Testis (tissue), 3 donors: ENCODE data around the gene INTU. TPM values are rescaled to one million over a fixed set of nuclear protein-coding genes. Genes with fewer than 3 reads are reported as not detected.

Source experiments
- DNase-seq: peaks from one replicate; pipeline ENCODE4 v3.0.0-alpha.2; 2019
- H3K27ac ChIP-seq, 2 donors: fragments of 200-600 bp; sonication (generic); one replicate each; pipeline ENCODE4 v1.5.1; 2019
- H3K27me3 ChIP-seq: fragments of 200-600 bp; sonication (generic); one replicate; pipeline ENCODE4 v1.5.1; 2019
- H3K36me3 ChIP-seq: fragments of 200-600 bp; sonication (generic); one replicate; pipeline ENCODE4 v1.5.1; 2017; ENCODE audit warnings: low read depth; ENCODE audit errors: missing control alignments
- H3K4me1 ChIP-seq: fragments of 200-600 bp; sonication (generic); one replicate; pipeline ENCODE4 v1.5.1; 2019
- H3K4me3 ChIP-seq, 2 donors: fragments of 200-600 bp; sonication (generic); one replicate each; pipeline ENCODE4 v1.5.1; 2017 to 2019
- H3K9me3 ChIP-seq: fragments of 200-600 bp; sonication (generic); one replicate; pipeline ENCODE4 v1.5.1; 2017
- CTCF ChIP-seq, 3 experiments: fragments of 450-650 bp in 2 of 3; fragments of 200-600 bp in 1 of 3; sonication (generic) in 1 of 3; IDR thresholded peaks; one replicate each; pipeline ENCODE4 v1.5.1; 2016 to 2019; ENCODE audit warnings: antibody characterized with exemption in 3 of 3, mild to moderate bottlenecking in 2 of 3, moderate library complexity in 1 of 3
- POLR2A ChIP-seq: fragments of 450-650 bp; IDR thresholded peaks from one replicate; pipeline ENCODE4 v1.6.1; 2017; ENCODE audit warnings: antibody characterized with exemption, mild to moderate bottlenecking, moderate library complexity
- WGBS, 2 donors: methylation state at CpG; one replicate each; pipeline ENCODE4 v1.1.5; 2018; 5-methylcytosine and 5-hydroxymethylcytosine counted together
- intact Hi-C: fragments of 100-400 bp; cut with DNase I; formaldehyde crosslinking; loops from one replicate; pipeline ENCODE4 v1.15.1; 2023; ENCODE audit warnings: low total_unique reads
- polyA plus RNA-seq: library from polyadenylated mRNA; stranded (reverse); fragments of 350-450 nt; fragmentation: Illumina TruSeq; extraction: RNeasy Lipid Tissue Mini Kit (QIAGEN cat#74804); gene quantifications from one replicate; pipeline ENCODE4 v1.2.3, GENCODE V29; 2014; ENCODE audit warnings: low read depth, low replicate concordance; ENCODE audit not compliant: insufficient read depth
- total RNA-seq, 2 donors: library from RNA; depleted of rRNA; stranded (reverse); fragments of >200 nt; gene quantifications; one replicate each; pipeline ENCODE4 v1.2.3, GENCODE V29; 2016

INTU gene
- total and polyA plus RNA-seq, 3 donors from 2014 or later, result 8.0 to 41.6 (median 27.3) TPM

DNA sequence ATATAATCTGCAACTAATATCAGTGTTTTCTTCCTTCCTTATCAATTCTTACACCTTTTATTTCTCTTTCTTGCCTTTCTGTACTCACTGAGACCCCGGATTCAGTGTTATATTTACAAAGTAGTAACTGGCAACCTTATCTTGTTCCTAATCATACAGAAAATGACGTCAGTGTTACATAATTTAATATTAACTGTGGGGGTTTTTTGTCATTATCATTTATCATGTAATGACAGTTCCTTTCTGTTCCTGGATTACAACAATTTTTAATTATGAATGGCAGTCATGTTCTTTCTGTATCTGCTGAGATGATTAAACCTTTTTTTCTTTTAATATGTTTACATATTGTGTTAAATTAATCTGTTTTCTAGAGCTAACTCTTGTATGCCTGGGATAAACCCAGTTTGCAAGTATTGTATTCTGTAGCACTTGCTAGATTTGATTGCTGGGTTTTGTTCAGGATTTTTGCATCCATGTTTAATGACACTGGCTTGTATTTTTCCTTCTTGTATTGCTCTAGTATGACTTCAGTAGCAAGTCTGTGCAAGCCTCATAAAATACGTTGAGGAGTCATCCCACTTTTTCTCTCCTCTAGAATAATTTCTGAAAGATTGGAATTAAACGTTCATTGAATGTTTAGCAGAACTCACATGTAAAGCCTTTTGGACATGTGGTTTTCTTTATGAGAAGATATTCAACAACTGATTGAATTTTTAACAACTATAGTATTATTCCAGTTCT lies 138.9 kb downstream of the INTU start:
- Histone ChIP-seq H3K4me1 (no peaks in the 10 kb centered on the region), H3K9me3 (no peaks in the 10 kb centered on the region), H3K36me3 (no peaks in the 10 kb centered on the region), H3K4me3 (no peak overlapping the region), H3K27me3 (no peaks in the 10 kb centered on the region), H3K27ac (no peak overlapping the region)
- no peak for DNase-seq
- 61 to 66% methylated on average over 4 of the region's 4 CpGs for WGBS, 2 donors
- no peak for TF ChIP-seq POLR2A
- no peak for TF ChIP-seq CTCF (IDR thresholded peaks at IDR 0.05)
- intact Hi-C loops, result no loop called here

GRCh38 chr4:127772769-127773671 lies 140.3 kb downstream of the INTU start:
- H3K4me3 ChIP-seq, result no peak overlapping the region
- DNase-seq, result no peak
- TF ChIP-seq POLR2A (no peak), CTCF (IDR thresholded peaks at IDR 0.05) (no peak)
- no peak overlapping the region for H3K27ac ChIP-seq
- intact Hi-C loops, result no loop called here
- H3K9me3 ChIP-seq, result no peaks in the 10 kb centered on the region
- WGBS, 2 donors, result 91 to 92% methylated on average over 10 of the region's 10 CpGs
- H3K36me3 ChIP-seq, result no peaks in the 10 kb centered on the region
- no peaks in the 10 kb centered on the region for H3K27me3 ChIP-seq
- no peaks in the 10 kb centered on the region for H3K4me1 ChIP-seq

DNA sequence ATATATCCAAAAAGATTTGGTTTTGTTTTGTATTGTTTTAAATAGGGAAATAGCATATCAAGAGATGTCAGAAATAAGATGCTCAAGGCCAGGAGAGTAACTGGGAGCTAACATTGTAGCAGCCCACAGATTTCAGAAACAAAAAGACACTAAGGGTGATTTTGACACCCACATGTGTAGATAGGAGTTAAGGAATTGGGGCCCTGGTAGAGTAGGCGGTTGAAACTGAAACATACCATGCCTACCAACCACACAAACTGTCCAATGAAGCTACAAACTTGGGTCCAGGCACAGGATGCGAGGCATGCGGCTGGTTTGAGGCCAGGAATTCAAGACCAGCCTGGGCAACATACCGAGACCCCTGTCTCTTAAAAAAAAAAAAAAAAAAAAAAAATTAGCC lies 143.1 kb downstream of the INTU start:
- no peak overlapping the region for H3K27ac ChIP-seq
- no peak for DNase-seq
- H3K36me3 ChIP-seq, result no peaks in the 10 kb centered on the region
- TF ChIP-seq POLR2A, result no peak
- no peak for TF ChIP-seq CTCF (IDR thresholded peaks at IDR 0.05)
- intact Hi-C loops, result no loop called here
- no peaks in the 10 kb centered on the region for H3K9me3 ChIP-seq
- H3K4me3 ChIP-seq, result no peak overlapping the region
- H3K27me3 ChIP-seq, result no peaks in the 10 kb centered on the region
- 73 to 83% methylated on average over 4 of the region's 4 CpGs for WGBS, 2 donors
- H3K4me1 ChIP-seq, result no peaks in the 10 kb centered on the region

Other genes starting within 250 kb of the INTU start
- gene SLC25A31, start 97.4 kb downstream of the INTU start, total RNA-seq, result 10 to 100 TPM; 23.4 to 28.1 TPM
- 92.2 TPM for gene SLC25A31, start 97.4 kb downstream of the INTU start, polyA plus RNA-seq
- 100 to 1,000 TPM in 1 of 2 donors, 10 to 100 TPM in 1; 53.1 to 132 TPM for gene HSPA4L, start 149.4 kb downstream of the INTU start, total RNA-seq
- gene HSPA4L, start 149.4 kb downstream of the INTU start, polyA plus RNA-seq, result 151 TPM
- 10 to 100 TPM; 22.2 to 36.0 TPM for gene PLK4, start 247.9 kb downstream of the INTU start, total RNA-seq
- 31.3 TPM for gene PLK4, start 247.9 kb downstream of the INTU start, polyA plus RNA-seq